C4-2B (cell line): ENCODE data around the gene PIGP.
"Not testable (repeated sequence)": the region's sequence is repeated elsewhere in the genome, so short reads cannot be mapped to it uniquely, and the experiment has no call there.

ENCODE experiments used
- H3K27ac ChIP-seq: fragments of 450-650 bp; 2 replicates; pipeline ENCODE4 v1.5.1; 2017
- ZFX ChIP-seq: fragments of 450-650 bp; IDR thresholded peaks from 2 replicates; pipeline ENCODE4 v1.6.1; 2017
- TF ChIP-seq, protein P1 (sequence below): fragments of 450-650 bp; conservative IDR thresholded peaks from 2 replicates; pipeline ENCODE4 v1.5.1; 2017; ENCODE audit warnings: mild to moderate bottlenecking

PIGP gene

DNA sequence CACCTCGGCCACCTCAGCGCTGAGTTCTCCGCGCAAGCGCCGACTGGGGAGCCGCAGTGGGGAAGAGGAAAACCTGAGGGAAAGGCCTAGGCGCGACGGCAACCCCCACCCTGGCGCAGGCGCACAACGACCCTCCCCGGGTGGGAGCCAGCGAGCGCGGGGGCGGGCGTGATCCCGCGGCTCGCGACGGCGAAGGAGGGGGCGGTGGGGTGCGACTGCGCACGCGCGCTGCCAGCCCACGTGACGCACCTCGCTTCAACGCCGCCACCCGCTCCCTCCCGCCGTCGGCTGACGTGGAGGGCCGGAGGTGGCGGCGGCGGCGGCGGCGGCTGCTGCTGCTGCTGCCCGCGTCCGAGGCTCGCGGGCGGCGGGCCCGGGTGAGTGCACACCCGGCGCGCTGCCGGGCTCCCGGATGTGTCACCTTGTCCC, at the start of gene PIGP, which contains the start of gene TTC3:
PIGP (minus strand) TSS at position 84 of the 429 bp plus-strand sequence. CDS start 556 bp downstream, outside the sequence.
TTC3 (plus strand) TSS at position 267 of the 429 bp plus-strand sequence. CDS start 14,004 bp downstream, outside the sequence.
- H3K27ac ChIP-seq = peak within 1 kb of the TSS; percentile 99
- TF ChIP-seq ZFX = peak; percentile 41; the same call in 1 of the 2 replicates
- TF ChIP-seq, protein P1, sequence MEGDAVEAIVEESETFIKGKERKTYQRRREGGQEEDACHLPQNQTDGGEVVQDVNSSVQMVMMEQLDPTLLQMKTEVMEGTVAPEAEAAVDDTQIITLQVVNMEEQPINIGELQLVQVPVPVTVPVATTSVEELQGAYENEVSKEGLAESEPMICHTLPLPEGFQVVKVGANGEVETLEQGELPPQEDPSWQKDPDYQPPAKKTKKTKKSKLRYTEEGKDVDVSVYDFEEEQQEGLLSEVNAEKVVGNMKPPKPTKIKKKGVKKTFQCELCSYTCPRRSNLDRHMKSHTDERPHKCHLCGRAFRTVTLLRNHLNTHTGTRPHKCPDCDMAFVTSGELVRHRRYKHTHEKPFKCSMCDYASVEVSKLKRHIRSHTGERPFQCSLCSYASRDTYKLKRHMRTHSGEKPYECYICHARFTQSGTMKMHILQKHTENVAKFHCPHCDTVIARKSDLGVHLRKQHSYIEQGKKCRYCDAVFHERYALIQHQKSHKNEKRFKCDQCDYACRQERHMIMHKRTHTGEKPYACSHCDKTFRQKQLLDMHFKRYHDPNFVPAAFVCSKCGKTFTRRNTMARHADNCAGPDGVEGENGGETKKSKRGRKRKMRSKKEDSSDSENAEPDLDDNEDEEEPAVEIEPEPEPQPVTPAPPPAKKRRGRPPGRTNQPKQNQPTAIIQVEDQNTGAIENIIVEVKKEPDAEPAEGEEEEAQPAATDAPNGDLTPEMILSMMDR = no peak

GRCh38 chr21:37119421-37120218, 46.7 kb upstream of the PIGP start:
- no peak for TF ChIP-seq ZFX
- TF ChIP-seq, protein P1 = no peak
- no peak overlapping the region for H3K27ac ChIP-seq

GRCh38 chr21:37118187-37118826, 45.4 kb upstream of the PIGP start:
- H3K27ac ChIP-seq = no peak overlapping the region
- TF ChIP-seq ZFX = no peak
- TF ChIP-seq, protein P1 = no peak

GRCh38 chr21:37117204-37117603, 44.3 kb upstream of the PIGP start:
- H3K27ac ChIP-seq = no peak overlapping the region

DNA sequence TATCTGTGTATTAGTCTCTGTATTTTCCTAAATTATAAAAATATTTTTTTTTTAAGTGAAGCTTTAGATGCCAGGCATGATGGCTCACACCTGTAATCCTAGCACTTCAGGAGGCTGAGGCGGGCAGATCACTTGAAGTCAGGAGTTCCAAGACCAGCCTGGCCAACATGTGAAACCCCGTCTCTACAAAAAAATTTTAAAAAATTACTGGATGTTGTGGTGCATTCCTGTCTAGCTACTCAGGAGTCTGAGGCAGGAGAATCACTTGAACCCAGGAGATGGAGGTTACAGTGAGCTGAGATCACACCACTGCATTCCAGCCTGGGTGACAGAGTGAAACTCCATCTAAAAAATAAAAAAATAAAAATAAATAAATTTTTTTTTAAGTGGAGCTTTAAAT, 43.6 kb upstream of the PIGP start:
- not testable (repeated sequence) for H3K27ac ChIP-seq

More at GRCh38 chr21:37117204-37117603, 44.3 kb upstream of the PIGP start:
- TF ChIP-seq, protein P1 = no peak
- no peak for TF ChIP-seq ZFX

DNA sequence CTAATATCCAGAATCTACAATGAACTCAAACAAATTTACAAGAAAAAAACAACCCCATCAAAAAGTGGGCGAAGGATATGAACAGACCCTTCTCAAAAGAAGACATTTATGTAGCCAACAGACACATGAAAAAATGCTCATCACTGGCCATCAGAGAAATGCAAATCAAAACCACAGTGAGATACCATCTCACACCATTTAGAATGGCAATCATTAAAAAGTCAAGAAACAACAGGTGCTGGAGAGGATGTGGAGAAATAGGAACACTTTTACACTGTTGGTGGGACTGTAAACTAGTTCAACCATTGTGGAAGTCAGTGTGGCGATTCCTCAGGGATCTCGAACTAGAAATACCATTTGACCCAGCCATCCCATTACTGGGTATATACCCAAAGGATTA, 41.4 kb upstream of the PIGP start:
- H3K27ac ChIP-seq = not testable (repeated sequence)

- H3K27ac ChIP-seq = not testable (repeated sequence)
Observed at GRCh38 chr21:37111029-37111428, 38.2 kb upstream of the PIGP start.

- TF ChIP-seq ZFX = no peak
- TF ChIP-seq, protein P1 = no peak
Observed at GRCh38 chr21:37106998-37107397, 34.1 kb upstream of the PIGP start.

GRCh38 chr21:37102746-37103145, 29.9 kb upstream of the PIGP start:
- not testable (repeated sequence) for H3K27ac ChIP-seq

More at GRCh38 chr21:37106998-37107397, 34.1 kb upstream of the PIGP start:
- no peak overlapping the region for H3K27ac ChIP-seq
